ENCODE measurements around the gene OR13J1.

DNA sequence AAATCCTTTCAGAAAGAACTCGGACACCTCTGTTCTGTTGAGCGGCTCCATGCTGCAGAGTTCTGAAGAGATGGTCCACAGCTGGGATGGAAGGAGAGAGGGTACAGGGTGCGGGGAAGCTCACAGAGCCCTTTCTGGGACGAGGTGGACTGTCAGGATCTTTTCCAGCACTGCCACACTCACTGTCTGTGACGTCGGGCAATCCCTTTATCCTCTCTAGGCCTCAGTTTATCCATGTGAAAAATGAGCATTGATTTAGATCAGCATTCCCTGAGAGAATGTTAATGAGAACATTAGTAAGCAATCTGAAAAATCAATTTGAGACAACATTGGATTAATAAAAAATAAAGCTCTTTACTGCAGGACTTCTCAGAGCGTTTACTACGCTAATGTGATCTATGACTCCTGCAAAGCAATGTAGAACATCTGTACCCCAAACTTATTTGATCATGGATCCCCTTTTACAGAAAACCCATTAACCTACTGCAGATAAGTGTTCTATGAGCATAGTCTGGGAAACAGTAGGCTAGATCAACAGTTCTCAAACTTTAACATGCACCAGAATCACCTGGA lies at the start of gene OR13J1:
- no peak for TF ChIP-seq CREB1 (CRISPR knock-in tag; IDR thresholded peaks at IDR 0.05; ENCODE audit: low read depth)
- no peak for TF ChIP-seq CTCF (conservative IDR thresholded peaks at IDR 0.05; ENCODE audit: low read depth in 2 of 2)

All from GM23338 (cell line).